Bronchial epithelial cell (primary cell): Measurements from ENCODE around the gene PPP1R13L. TPM values are rescaled to one million over a fixed set of nuclear protein-coding genes. Genes with fewer than 3 reads are reported as not detected.

ENCODE experiments used
- DNase-seq: peaks from one replicate; pipeline ENCODE4 v3.0.0-alpha.2; 2010; ENCODE audit warnings: low read depth
- FAIRE-seq: peaks from 2 replicates; lab custom pipeline; 2011; peaks lifted over from hg19 to GRCh38; lab: Jason Lieb, UNC
- H3K27me3 ChIP-seq: 2 replicates; pipeline ENCODE4 v1.5.1; 2011; ENCODE audit warnings: low read length; ENCODE audit not compliant: control insufficient read depth, insufficient read depth
- H3K36me3 ChIP-seq: 2 replicates; pipeline ENCODE4 v1.5.1; 2011; ENCODE audit warnings: low read length; ENCODE audit not compliant: control insufficient read depth, insufficient read depth
- H3K4me3 ChIP-seq: 2 replicates; pipeline ENCODE4 v1.5.1; 2011; ENCODE audit warnings: mild to moderate bottlenecking, low read depth, low read length, control low read depth
- CTCF ChIP-seq: IDR thresholded peaks from 2 replicates; pipeline ENCODE4 v1.5.1; 2011; ENCODE audit warnings: mild to moderate bottlenecking, moderate library complexity, low read length, control low read depth, inconsistent platforms; ENCODE audit not compliant: insufficient read depth, severe bottlenecking
- total RNA-seq: library from RNA; depleted of rRNA; stranded (reverse); fragments of >200 nt; gene quantifications from 2 replicates; pipeline ENCODE4 v1.2.1, GENCODE V29; 2014

Gene PPP1R13L
- total RNA-seq, 1 donor from 2014 or later = 16.6 TPM

- FAIRE-seq (no peak), DNase-seq (no peak)
- no peak overlapping the region for H3K4me3 ChIP-seq
- peaks cover 25% of the 10 kb centered on the region for H3K36me3 ChIP-seq
- no peak for TF ChIP-seq CTCF
- no peaks in the 10 kb centered on the region for H3K27me3 ChIP-seq
Measured at GRCh38 chr19:45352062-45352461, 52.8 kb downstream of the PPP1R13L start.

GRCh38 chr19:45351401-45351952 lies 53.4 kb downstream of the PPP1R13L start:
- peaks cover 24% of the 10 kb centered on the region for H3K36me3 ChIP-seq

GRCh38 chr19:45350477-45351058 lies 54.3 kb downstream of the PPP1R13L start:
- H3K4me3 ChIP-seq = no peak overlapping the region
- TF ChIP-seq CTCF = no peak
- no peak for DNase-seq
- H3K36me3 ChIP-seq = peaks cover 25% of the 10 kb centered on the region
- FAIRE-seq = no peak
- no peaks in the 10 kb centered on the region for H3K27me3 ChIP-seq

More at GRCh38 chr19:45351401-45351952, 53.4 kb downstream of the PPP1R13L start:
- TF ChIP-seq CTCF = no peak
- FAIRE-seq (no peak), DNase-seq (no peak)
- Histone ChIP-seq H3K27me3 (no peaks in the 10 kb centered on the region), H3K4me3 (no peak overlapping the region)

- Histone ChIP-seq H3K27me3 (no peaks in the 10 kb centered on the region), H3K4me3 (no peak overlapping the region), H3K36me3 (peaks cover 22% of the 10 kb centered on the region)
- no peak for TF ChIP-seq CTCF
- no peak for DNase-seq
- FAIRE-seq = no peak
Measured at GRCh38 chr19:45349430-45349941, 55.4 kb downstream of the PPP1R13L start.

GRCh38 chr19:45349126-45349415 lies 55.8 kb downstream of the PPP1R13L start:
- H3K36me3 ChIP-seq = peaks cover 22% of the 10 kb centered on the region
- H3K4me3 ChIP-seq = no peak overlapping the region
- peak; percentile 36 for FAIRE-seq
- TF ChIP-seq CTCF = no peak
- DNase-seq = no peak
- H3K27me3 ChIP-seq = no peaks in the 10 kb centered on the region
